NB4 (cell line): ENCODE measurements around the gene DOCK2.

ENCODE experiments used
- CTCF ChIP-seq: IDR thresholded peaks from one replicate; pipeline ENCODE4 v1.5.1; 2012; ENCODE audit warnings: low read depth, low read length
- MAX ChIP-seq: IDR thresholded peaks from 2 replicates; pipeline ENCODE4 v1.6.1; 2011; ENCODE audit warnings: low read depth, low read length
- MYC ChIP-seq: IDR thresholded peaks from 2 replicates; pipeline ENCODE4 v1.6.1; 2011; ENCODE audit warnings: low read depth, low read length
- POLR2A ChIP-seq: IDR thresholded peaks from 2 replicates; pipeline ENCODE4 v1.6.1; 2011; ENCODE audit warnings: mild to moderate bottlenecking; ENCODE audit not compliant: insufficient read length; ENCODE audit errors: extremely low read depth

GRCh38 chr5:169746147-169746694 is 109.1 kb downstream of the DOCK2 start:
- no peak for TF ChIP-seq MYC
- TF ChIP-seq CTCF: no peak
- no peak for TF ChIP-seq MAX
- no peak for TF ChIP-seq POLR2A
